H1 (cell line): ENCODE measurements around the gene ISCA2. TPM values are rescaled to one million over a fixed set of nuclear protein-coding genes. Genes with fewer than 3 reads are reported as not detected.

Source experiments
- CTCF ChIA-PET: fragments of 300-600 bp; sonication (Branson Sonifier 250); formaldehyde crosslinking; loops from one replicate; lab custom pipeline; 2021; ENCODE audit not compliant: partially characterized antibody; lab: Charles Lee
- POLR2A ChIA-PET: fragments of 300-600 bp; sonication (Branson Sonifier 250); formaldehyde crosslinking; loops from one replicate; lab custom pipeline; 2021; ENCODE audit warnings: inconsistent platforms; ENCODE audit not compliant: partially characterized antibody; lab: Charles Lee
- DNase-seq, 2 experiments: peaks; one replicate each; pipeline versions ENCODE4 v3.0.0 to v3.0.0-alpha.2; 2010 to 2022; ENCODE audit warnings: low spot score in 2 of 2, low read depth in 1 of 2, mixed read lengths in 1 of 2
- FAIRE-seq: peaks from 2 replicates; lab custom pipeline; 2011; peaks lifted over from hg19 to GRCh38; lab: Jason Lieb, UNC
- H2AFZ ChIP-seq: 2 replicates; pipeline ENCODE4 v1.8.1; 2012; ENCODE audit warnings: low read length, inconsistent platforms
- H2AK5ac ChIP-seq: 2 replicates; pipeline ENCODE4 v1.6.1; 2013; ENCODE audit warnings: low read depth, low read length
- H2BK120ac ChIP-seq: replicated peaks from 2 replicates; pipeline ENCODE3; 2013; ENCODE audit warnings: low read depth, low read length, inconsistent platforms
- H2BK12ac ChIP-seq: 2 replicates; pipeline ENCODE4 v1.6.1; 2013; ENCODE audit warnings: low read depth, low read length
- H2BK15ac ChIP-seq: 2 replicates; pipeline ENCODE4 v1.6.1; 2013; ENCODE audit warnings: low read length
- H2BK20ac ChIP-seq: 2 replicates; pipeline ENCODE4 v1.6.1; 2013; ENCODE audit warnings: low read length
- H2BK5ac ChIP-seq: 2 replicates; pipeline ENCODE4 v1.6.1; 2013; ENCODE audit warnings: low read depth, low read length
- H3K14ac ChIP-seq: 2 replicates; pipeline ENCODE4 v1.6.1; 2013; ENCODE audit warnings: inconsistent platforms; ENCODE audit not compliant: insufficient read length
- H3K18ac ChIP-seq: 2 replicates; pipeline ENCODE4 v1.6.1; 2013; ENCODE audit warnings: low read length; ENCODE audit errors: extremely low read depth
- H3K23ac ChIP-seq: 2 replicates; pipeline ENCODE4 v1.6.1; 2013; ENCODE audit warnings: inconsistent platforms; ENCODE audit not compliant: insufficient read length
- H3K23me2 ChIP-seq: 2 replicates; pipeline ENCODE4 v1.6.1; 2013; ENCODE audit warnings: low read depth, low read length
- H3K27ac ChIP-seq: 2 replicates; pipeline ENCODE4 v1.6.1; 2011; ENCODE audit warnings: low read depth, low read length, inconsistent platforms
- H3K27me3 ChIP-seq, 4 experiments: replicated peaks in 1 of 4; 1 replicate in 1 of 4; 2 replicates in 3 of 4; pipeline versions ENCODE4 v1.6.1 to v1.8.1; 2011 to 2013; ENCODE audit warnings: low read length in 3 of 4, mild to moderate bottlenecking in 3 of 4, inconsistent platforms in 2 of 4, mixed read lengths in 2 of 4, moderate library complexity in 1 of 4; ENCODE audit not compliant: control insufficient read depth in 3 of 4, insufficient read depth in 3 of 4; ENCODE audit errors: extremely low read depth in 1 of 4
- H3K36me3 ChIP-seq, 4 experiments: 2 replicates each; pipeline versions ENCODE4 v1.6.1 to v1.8.1; 2011 to 2013; ENCODE audit warnings: mild to moderate bottlenecking in 4 of 4, low read length in 3 of 4, moderate library complexity in 2 of 4, control low read depth in 1 of 4, inconsistent platforms in 1 of 4; ENCODE audit not compliant: insufficient read depth in 4 of 4, control insufficient read depth in 2 of 4
- H3K4ac ChIP-seq: replicated peaks from 2 replicates; pipeline ENCODE3; 2013; ENCODE audit warnings: low read length, low read depth, mixed read lengths, inconsistent platforms; ENCODE audit not compliant: insufficient read length
- H3K4me1 ChIP-seq, 4 experiments: replicated peaks in 1 of 4; 1 replicate in 1 of 4; 2 replicates in 3 of 4; pipeline versions ENCODE4 v1.6.1 to v1.8.1; 2011 to 2013; ENCODE audit warnings: low read length in 3 of 4, inconsistent platforms in 2 of 4, mixed read lengths in 1 of 4; ENCODE audit not compliant: insufficient read depth in 4 of 4, control insufficient read depth in 3 of 4
- H3K4me2 ChIP-seq, 2 experiments: 2 replicates each; pipeline versions ENCODE4 v1.6.1 to v1.8.1; 2011 to 2013; ENCODE audit warnings: low read depth in 2 of 2, low read length in 2 of 2, control low read depth in 1 of 2, inconsistent platforms in 1 of 2, mild to moderate bottlenecking in 1 of 2; ENCODE audit not compliant: insufficient read depth in 1 of 2
- H3K4me3 ChIP-seq, 4 experiments: fragments of 200-600, 300-600 bp in 1 of 4; sonication (generic), shearing (Covaris generic), sonication (Bioruptor Twin) in 1 of 4; 2 replicates each; pipeline versions ENCODE4 v1.5.1 to v1.8.1; 2011 to 2016; ENCODE audit warnings: low read length in 4 of 4, low read depth in 3 of 4, control low read depth in 2 of 4, inconsistent platforms in 2 of 4, mild to moderate bottlenecking in 2 of 4, mixed read lengths in 1 of 4, moderate library complexity in 1 of 4; ENCODE audit not compliant: insufficient read depth in 2 of 4; ENCODE audit errors: extremely low read depth in 1 of 4
- H3K56ac ChIP-seq: replicated peaks from 2 replicates; pipeline ENCODE3; 2013; ENCODE audit warnings: low read depth, mild to moderate bottlenecking, mixed read lengths, low read length, inconsistent platforms; ENCODE audit not compliant: insufficient read length
- H3K79me1 ChIP-seq: 2 replicates; pipeline ENCODE4 v1.6.1; 2013; ENCODE audit warnings: low read depth, low read length, control low read depth
- H3K79me2 ChIP-seq, 2 experiments: 2 replicates each; pipeline versions ENCODE4 v1.6.1 to v1.8.1; 2012 to 2013; ENCODE audit warnings: low read length in 2 of 2, mild to moderate bottlenecking in 2 of 2, inconsistent platforms in 1 of 2; ENCODE audit not compliant: insufficient read depth in 2 of 2, control insufficient read depth in 1 of 2
- H3K9ac ChIP-seq, 4 experiments: replicated peaks in 1 of 4; 1 replicate in 1 of 4; 2 replicates in 3 of 4; pipeline versions ENCODE4 v1.6.1 to v1.8.1; 2011 to 2013; ENCODE audit warnings: low read depth in 3 of 4, low read length in 3 of 4, control low read depth in 2 of 4, mild to moderate bottlenecking in 2 of 4, moderate library complexity in 2 of 4, inconsistent platforms in 1 of 4; ENCODE audit errors: extremely low read depth in 1 of 4
- H3K9me3 ChIP-seq, 2 experiments: 2 replicates each; pipeline versions ENCODE4 v1.6.1 to v1.8.1; 2012 to 2013; ENCODE audit warnings: mild to moderate bottlenecking in 2 of 2, moderate library complexity in 2 of 2, control low read depth in 1 of 2, inconsistent platforms in 1 of 2, low read depth in 1 of 2, low read length in 1 of 2, mixed read lengths in 1 of 2; ENCODE audit not compliant: insufficient read depth in 2 of 2
- H4K20me1 ChIP-seq, 2 experiments: replicated peaks in 1 of 2; 2 replicates each; pipeline versions ENCODE3 to v1.8.1; 2011 to 2013; ENCODE audit warnings: inconsistent platforms in 2 of 2, low read length in 2 of 2, mild to moderate bottlenecking in 1 of 2; ENCODE audit not compliant: insufficient read depth in 2 of 2, control insufficient read depth in 1 of 2
- H4K5ac ChIP-seq: 2 replicates; pipeline ENCODE4 v1.6.1; 2013; ENCODE audit warnings: low read length, low read depth, mixed read lengths, inconsistent platforms; ENCODE audit not compliant: insufficient read length
- H4K8ac ChIP-seq: 2 replicates; pipeline ENCODE4 v1.8.0; 2013; ENCODE audit warnings: mild to moderate bottlenecking, moderate library complexity, low read length, inconsistent platforms; ENCODE audit not compliant: insufficient read depth; ENCODE audit errors: extremely low read depth
- H4K91ac ChIP-seq: replicated peaks from 2 replicates; pipeline ENCODE3; 2013; ENCODE audit warnings: low read length, mixed read lengths, inconsistent platforms; ENCODE audit not compliant: insufficient read length
- RBBP5 ChIP-seq: IDR thresholded peaks from 2 replicates; pipeline ENCODE4 v1.7.1; 2012; ENCODE audit warnings: low read depth, mild to moderate bottlenecking, inconsistent platforms, low read length, moderate library complexity, borderline replicate concordance
- TEAD4 ChIP-seq: IDR thresholded peaks from 2 replicates; pipeline ENCODE4 v1.6.1; 2012; ENCODE audit warnings: low read depth, low read length, inconsistent platforms, mixed read lengths
- ZNF274 ChIP-seq: IDR thresholded peaks from 2 replicates; pipeline ENCODE4 v1.7.0; 2012; ENCODE audit warnings: low read length, borderline replicate concordance; ENCODE audit errors: extremely low read depth
- WGBS, 2 experiments: shearing (Covaris generic) in 1 of 2; methylation state at CpG; one replicate each; pipeline versions ENCODE4 v1.1.6 to v1.1.7; 2013 to 2015; ENCODE audit warnings: low lambda C conversion rate in 2 of 2, mixed read lengths in 2 of 2, inconsistent platforms in 1 of 2, low coverage in 1 of 2, missing lambda C conversion rate in 1 of 2; ENCODE audit not compliant: insufficient replicate concordance in 2 of 2, insufficient coverage in 1 of 2, insufficient read length in 1 of 2; ENCODE audit errors: extremely low coverage in 1 of 2, missing lambda C conversion rate in 1 of 2; 5-methylcytosine and 5-hydroxymethylcytosine counted together
- polyA plus RNA-seq, 7 experiments: library from polyadenylated mRNA; depleted of rRNA in 3 of 7; stranded (reverse) in 5 of 7; unstranded in 2 of 7; fragments of >200 nt in 5 of 7; fragments of 200-250 nt in 2 of 7; gene quantifications; 1 replicate in 5 of 7; 2 replicates in 1 of 7; 4 replicates in 1 of 7; pipeline versions ENCODE4 v1.2.1 to v1.2.3, GENCODE V29; 2011 to 2013; ENCODE audit warnings: missing spikeins in 2 of 7, mixed read lengths in 2 of 7
- total RNA-seq: library from RNA; stranded (reverse); fragmentation: NEBNext Ultra II Directional; extraction: Animal tissue kit (Norgen Biotek cat#: 25700); gene quantifications from 2 replicates; pipeline ENCODE4 v1.2.1, GENCODE V29; 2021

Gene ISCA2
- total and polyA plus RNA-seq, 2 of the 8 experiments (the other 6 are each of a cell fraction or from before 2014, with no cell fraction given) = 43.5 to 78.6 TPM

- Histone ChIP-seq H3K36me3 (no peaks in the 10 kb centered on the region), H2BK120ac (no peak overlapping the region), H3K23ac (no peak overlapping the region), H2AFZ (no peak overlapping the region), H4K91ac (no peak overlapping the region), H4K8ac (no peak overlapping the region; the same call in none of the 2 replicates), H3K23me2 (no peaks in the 10 kb centered on the region), H4K20me1 (no peaks in the 10 kb centered on the region), H3K9me3 (no peaks in the 10 kb centered on the region), H2BK12ac (no peak overlapping the region), H2AK5ac (no peak overlapping the region), H3K4ac (no peak overlapping the region), H2BK5ac (no peak overlapping the region), H3K27ac (no peak overlapping the region), H3K18ac (no peak overlapping the region), H4K5ac (no peak overlapping the region)
- ChIA-PET POLR2A (interaction anchor here (2.2 kb wide), 1 partner anchor 13 kb away, joined by 7 read pairs; no protein-coding TSS in a partner anchor), CTCF (interaction anchor here (0.7 to 2.0 kb wide), 9 partner anchors 15 to 258 kb away, joined by 3 to 8 read pairs (median 4); no protein-coding TSS in a partner anchor)
- TF ChIP-seq TEAD4 (peak; percentile 83), ZNF274 (no peak), RBBP5 (no peak)
- TF ChIP-seq, all 59 proteins: peak for 1
- Histone ChIP-seq H3K4me2 (no peak overlapping the region), H2BK20ac (no peak overlapping the region), H3K4me3 (no peak overlapping the region), H3K14ac (no peak overlapping the region), H3K79me1 (no peaks in the 10 kb centered on the region), H3K9ac (no peak overlapping the region), H3K27me3 (no peaks in the 10 kb centered on the region), H2BK15ac (no peak overlapping the region), H3K56ac (no peak overlapping the region), H3K4me1 (peaks cover 0 to 9% (median 2%) of the 10 kb centered on the region in 4 experiments; a peak in 6 of 7 replicates), H3K79me2 (no peaks in the 10 kb centered on the region)
- no peak for DNase-seq
- FAIRE-seq = no peak
- 66% methylated on average over 11 of the region's 11 CpGs; no CpG with 5 or more reads in 1 of the 2 experiments for WGBS, 2 experiments
Observed at GRCh38 chr14:74546416-74546815, 52.9 kb downstream of the ISCA2 start.

Other genes starting within 250 kb of the ISCA2 start
- gene ABCD4, start 190.8 kb upstream of the ISCA2 start, total RNA-seq = 84.8 and 97.7 TPM in 2 replicates
- 47.9 and 99.4 TPM in 2 replicates for gene ABCD4, start 190.8 kb upstream of the ISCA2 start, polyA plus RNA-seq (2011; rRNA removed)
- gene VRTN, start 145.3 kb upstream of the ISCA2 start, total RNA-seq = 148 and 154 TPM in 2 replicates
- gene VRTN, start 145.3 kb upstream of the ISCA2 start, polyA plus RNA-seq (2011; rRNA removed) = 133 and 189 TPM in 2 replicates
- gene SYNDIG1L, start 67.6 kb upstream of the ISCA2 start, total RNA-seq = 3.0 and 3.5 TPM in 2 replicates
- gene SYNDIG1L, start 67.6 kb upstream of the ISCA2 start, polyA plus RNA-seq (2011; rRNA removed) = 2.5 and 3.2 TPM in 2 replicates
- 168 and 178 TPM in 2 replicates for gene NPC2, start 460 bp upstream of the ISCA2 start, total RNA-seq
- 258 and 287 TPM in 2 replicates for gene NPC2, start 460 bp upstream of the ISCA2 start, polyA plus RNA-seq (2011; rRNA removed)
- 0.59 and 0.89 TPM in 2 replicates for gene LTBP2, start 118.5 kb downstream of the ISCA2 start, total RNA-seq
- 0.48 and 0.67 TPM in 2 replicates for gene LTBP2, start 118.5 kb downstream of the ISCA2 start, polyA plus RNA-seq (2011; rRNA removed)
- gene AREL1, start 219.3 kb downstream of the ISCA2 start, total RNA-seq = 31.4 and 31.5 TPM in 2 replicates
- 49.1 and 51.3 TPM in 2 replicates for gene AREL1, start 219.3 kb downstream of the ISCA2 start, polyA plus RNA-seq (2011; rRNA removed)
- 81.1 and 84.3 TPM in 2 replicates for gene FCF1, start 219.4 kb downstream of the ISCA2 start, total RNA-seq
- 22.1 and 48.1 TPM in 2 replicates for gene FCF1, start 219.4 kb downstream of the ISCA2 start, polyA plus RNA-seq (2011; rRNA removed)